Trophoblast cell (in vitro differentiated cells and primary cell): ENCODE measurements around the gene MICALL2. TPM values are rescaled to one million over a fixed set of nuclear protein-coding genes. Genes with fewer than 3 reads are reported as not detected.

Experiments
- DNase-seq, 2 donors: peaks; one replicate each; pipeline ENCODE4 v3.0.0-alpha.2; 2016
- H2AFZ ChIP-seq: 2 replicates; pipeline ENCODE4 v1.6.1; 2013; ENCODE audit warnings: low read length, moderate library complexity, mild to moderate bottlenecking; ENCODE audit not compliant: insufficient read depth, poor library complexity
- H2AK5ac ChIP-seq: 2 replicates; pipeline ENCODE4 v1.6.1; 2013; ENCODE audit warnings: mild to moderate bottlenecking, low read length
- H2BK120ac ChIP-seq: 2 replicates; pipeline ENCODE4 v1.6.1; 2013; ENCODE audit warnings: low read length, mild to moderate bottlenecking, moderate library complexity; ENCODE audit not compliant: insufficient read depth, poor library complexity
- H2BK12ac ChIP-seq: 2 replicates; pipeline ENCODE4 v1.6.1; 2013; ENCODE audit warnings: mild to moderate bottlenecking, low read length, moderate library complexity
- H2BK5ac ChIP-seq: 2 replicates; pipeline ENCODE4 v1.6.1; 2013; ENCODE audit warnings: low read length, low read depth, moderate library complexity, mild to moderate bottlenecking; ENCODE audit not compliant: poor library complexity
- H3K14ac ChIP-seq: 2 replicates; pipeline ENCODE4 v1.6.1; 2013; ENCODE audit warnings: mild to moderate bottlenecking, low read length
- H3K18ac ChIP-seq: 2 replicates; pipeline ENCODE4 v1.6.1; 2013; ENCODE audit warnings: mild to moderate bottlenecking, low read length
- H3K23ac ChIP-seq: 2 replicates; pipeline ENCODE4 v1.6.1; 2013; ENCODE audit warnings: low read length
- H3K27ac ChIP-seq: 2 replicates; pipeline ENCODE4 v1.5.1; 2013; ENCODE audit warnings: low read depth, mild to moderate bottlenecking, inconsistent platforms, low read length, moderate library complexity
- H3K27me3 ChIP-seq: 2 replicates; pipeline ENCODE4 v1.6.1; 2013; ENCODE audit warnings: inconsistent platforms, mild to moderate bottlenecking, low read length, moderate library complexity; ENCODE audit not compliant: insufficient read depth
- H3K36me3 ChIP-seq, 2 experiments: 1 replicate in 1 of 2; 2 replicates in 1 of 2; pipeline ENCODE4 v1.6.1; 2013; ENCODE audit warnings: low read length in 2 of 2, mild to moderate bottlenecking in 2 of 2, moderate library complexity in 1 of 2; ENCODE audit not compliant: insufficient read depth in 2 of 2, control insufficient read depth in 1 of 2
- H3K4ac ChIP-seq: 2 replicates; pipeline ENCODE4 v1.6.1; 2013; ENCODE audit warnings: low read depth, mild to moderate bottlenecking, low read length, moderate library complexity
- H3K4me1 ChIP-seq, 2 experiments: 1 replicate in 1 of 2; 2 replicates in 1 of 2; pipeline ENCODE4 v1.6.1; 2013; ENCODE audit warnings: low read length in 2 of 2, mild to moderate bottlenecking in 2 of 2, moderate library complexity in 1 of 2; ENCODE audit not compliant: insufficient read depth in 2 of 2, control insufficient read depth in 1 of 2
- H3K4me2 ChIP-seq: 2 replicates; pipeline ENCODE4 v1.6.1; 2013; ENCODE audit warnings: inconsistent platforms, mild to moderate bottlenecking, low read length, moderate library complexity
- H3K4me3 ChIP-seq: 2 replicates; pipeline ENCODE4 v1.5.1; 2013; ENCODE audit warnings: mild to moderate bottlenecking, low read depth, low read length, inconsistent platforms
- H3K79me1 ChIP-seq: one replicate; pipeline ENCODE4 v1.6.1; 2013; ENCODE audit warnings: low read length
- H3K79me2 ChIP-seq: 2 replicates; pipeline ENCODE4 v1.6.1; 2013; ENCODE audit warnings: low read length, mild to moderate bottlenecking; ENCODE audit not compliant: control insufficient read depth, insufficient read depth, poor library complexity
- H3K9ac ChIP-seq: 2 replicates; pipeline ENCODE4 v1.6.1; 2013; ENCODE audit warnings: mild to moderate bottlenecking, low read length
- H3K9me3 ChIP-seq: 2 replicates; pipeline ENCODE4 v1.6.1; 2013; ENCODE audit warnings: low read depth, mild to moderate bottlenecking, control low read depth, inconsistent platforms, low read length; ENCODE audit not compliant: insufficient read depth
- H4K12ac ChIP-seq: 2 replicates; pipeline ENCODE4 v1.6.1; 2013; ENCODE audit warnings: low read depth, mild to moderate bottlenecking, low read length, moderate library complexity
- H4K8ac ChIP-seq: 2 replicates; pipeline ENCODE4 v1.6.1; 2013; ENCODE audit warnings: low read depth, mild to moderate bottlenecking, low read length, moderate library complexity
- H4K91ac ChIP-seq: one replicate; pipeline ENCODE4 v1.6.1; 2013; ENCODE audit warnings: low read depth, mild to moderate bottlenecking, low read length, moderate library complexity
- WGBS: extraction: QIAGEN DNeasy Blood & Tissue Kit; methylation state at CpG from one replicate; pipeline ENCODE4 v1.1.7; 2013; ENCODE audit warnings: missing lambda C conversion rate; ENCODE audit not compliant: insufficient read length, insufficient coverage; ENCODE audit errors: extremely low coverage; 5-methylcytosine and 5-hydroxymethylcytosine counted together
- polyA plus RNA-seq: library from polyadenylated mRNA; stranded (reverse); fragments of 200-250 nt; gene quantifications from 2 replicates; pipeline ENCODE4 v1.2.3, GENCODE V29; 2013

The MICALL2 gene
- 150 and 168 TPM in 2 replicates for polyA plus RNA-seq

DNA sequence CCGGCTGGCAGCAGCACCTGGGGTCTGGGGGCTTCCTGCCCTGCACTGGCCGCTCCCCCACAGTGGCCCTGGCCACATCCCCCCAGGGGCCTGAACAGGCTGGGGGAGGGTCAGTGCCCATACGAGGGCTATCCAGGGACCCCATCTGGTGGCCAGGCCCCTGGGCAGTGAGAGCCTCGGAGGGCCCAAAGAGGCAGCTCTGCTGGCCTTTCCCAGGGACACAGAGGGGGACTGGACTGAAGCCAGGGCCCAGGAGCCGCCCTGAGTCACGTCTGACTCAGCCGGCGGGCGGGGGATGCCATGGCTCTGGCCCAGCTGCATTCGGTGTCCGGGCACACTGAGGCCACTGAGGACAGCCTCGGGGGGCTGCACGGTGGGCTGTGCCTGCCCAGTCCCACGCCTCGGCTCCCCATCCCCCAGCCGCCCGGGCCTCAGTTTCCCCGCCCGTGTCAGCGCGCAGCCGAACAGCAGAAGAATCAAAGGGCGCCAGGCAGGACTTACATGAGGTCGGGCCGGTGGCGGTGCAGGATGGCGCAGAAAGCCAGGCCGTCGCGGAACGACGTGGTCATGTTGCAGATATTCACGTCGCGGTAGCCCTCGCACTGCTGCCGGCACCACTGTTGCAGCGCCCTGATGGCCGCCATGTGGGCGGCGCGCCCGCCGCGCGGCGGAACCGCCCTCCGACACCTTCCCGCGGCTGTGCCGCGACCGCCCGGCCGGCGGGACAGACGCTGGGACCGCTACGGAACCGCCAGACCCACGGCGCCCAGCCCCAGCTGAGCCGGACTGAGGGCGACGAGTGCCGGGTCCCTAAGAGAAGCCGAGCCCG is at the start of gene MICALL2:
Gene MICALL2, minus strand, starts transcription at position 788 of the 829 bp plus-strand sequence. Its CDS starts 144 bp downstream, at position 644.
- WGBS: no CpG with 5 or more reads among the region's 69 CpGs
- H3K14ac ChIP-seq: peak within 1 kb of the TSS; percentile 41
- H3K27ac ChIP-seq: peak within 1 kb of the TSS; percentile 24
- DNase-seq: peak; percentile 80 to 81
- peaks cover 41 to 54% of the 10 kb centered on the region in 2 experiments for H3K4me1 ChIP-seq
- peak within 1 kb of the TSS; percentile 86 for H3K4me2 ChIP-seq
- peak within 1 kb of the TSS; percentile 72 for H3K18ac ChIP-seq
- H2AK5ac ChIP-seq: peak within 1 kb of the TSS; percentile 13
- no peak within 1 kb of the TSS for H3K23ac ChIP-seq
- peaks cover 24% of the 10 kb centered on the region for H3K79me1 ChIP-seq
- H4K12ac ChIP-seq: peak within 1 kb of the TSS; percentile 67
- H3K4ac ChIP-seq: peak within 1 kb of the TSS; percentile 42
- peak within 1 kb of the TSS; percentile 8 for H2BK120ac ChIP-seq
- H3K9me3 ChIP-seq: peaks cover 2% of the 10 kb centered on the region
- H3K4me3 ChIP-seq: peak within 1 kb of the TSS; percentile 80
- no peaks in the 10 kb centered on the region for H3K36me3 ChIP-seq
- no peaks in the 10 kb centered on the region for H3K27me3 ChIP-seq
- H3K9ac ChIP-seq: peak within 1 kb of the TSS; percentile 73
- H4K8ac ChIP-seq: peak within 1 kb of the TSS; percentile 83
- peak within 1 kb of the TSS; percentile 79 for H4K91ac ChIP-seq
- peak within 1 kb of the TSS; percentile 3 for H2BK5ac ChIP-seq
- peaks cover 11% of the 10 kb centered on the region for H3K79me2 ChIP-seq
- H2BK12ac ChIP-seq: peak within 1 kb of the TSS; percentile 21
- peak within 1 kb of the TSS; percentile 41 for H2AFZ ChIP-seq

DNA sequence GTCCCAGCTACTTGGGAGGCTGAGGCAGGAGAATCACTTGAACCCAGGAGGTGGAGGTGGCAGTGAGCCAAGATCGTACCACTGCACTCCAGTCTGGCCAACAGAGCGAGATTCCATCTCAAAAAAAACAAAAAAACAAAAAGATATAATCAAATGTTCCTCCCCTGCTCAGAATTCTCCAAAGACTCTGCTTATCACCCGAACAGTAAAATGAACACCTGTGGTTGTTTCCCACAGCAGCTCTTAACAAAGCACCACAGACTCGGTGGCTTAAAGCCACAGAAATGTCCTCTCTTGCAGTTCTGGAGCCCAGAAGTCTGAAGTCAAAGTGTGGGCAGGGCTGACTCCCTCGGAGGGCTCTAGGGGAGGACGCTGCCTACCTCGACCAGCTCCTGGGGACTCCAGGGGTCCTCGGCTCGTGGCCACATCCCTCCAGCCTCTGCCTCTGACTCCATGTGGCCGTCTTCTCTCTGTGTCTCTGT is 49.0 kb upstream of the MICALL2 start:
- Histone ChIP-seq H2AK5ac (no peak overlapping the region), H3K79me2 (peaks cover 8% of the 10 kb centered on the region), H3K4ac (no peak overlapping the region), H3K27ac (no peak overlapping the region), H3K14ac (no peak overlapping the region), H3K9me3 (no peaks in the 10 kb centered on the region), H3K9ac (no peak overlapping the region), H2BK5ac (no peak overlapping the region), H3K18ac (no peak overlapping the region), H3K27me3 (no peaks in the 10 kb centered on the region), H3K23ac (no peak overlapping the region), H2BK12ac (no peak overlapping the region), H4K91ac (peak overlapping the region; percentile 51), H3K79me1 (peaks cover 8% of the 10 kb centered on the region), H2BK120ac (no peak overlapping the region), H3K4me1 (peaks cover 2 to 5% of the 10 kb centered on the region in 2 experiments), H3K4me3 (no peak overlapping the region), H4K8ac (no peak overlapping the region), H2AFZ (no peak overlapping the region), H3K4me2 (no peak overlapping the region), H4K12ac (no peak overlapping the region), H3K36me3 (no peaks in the 10 kb centered on the region)
- DNase-seq: peak in 1 of 2 donors; percentile 49
- WGBS: no CpG with 5 or more reads among the region's 10 CpGs

DNA sequence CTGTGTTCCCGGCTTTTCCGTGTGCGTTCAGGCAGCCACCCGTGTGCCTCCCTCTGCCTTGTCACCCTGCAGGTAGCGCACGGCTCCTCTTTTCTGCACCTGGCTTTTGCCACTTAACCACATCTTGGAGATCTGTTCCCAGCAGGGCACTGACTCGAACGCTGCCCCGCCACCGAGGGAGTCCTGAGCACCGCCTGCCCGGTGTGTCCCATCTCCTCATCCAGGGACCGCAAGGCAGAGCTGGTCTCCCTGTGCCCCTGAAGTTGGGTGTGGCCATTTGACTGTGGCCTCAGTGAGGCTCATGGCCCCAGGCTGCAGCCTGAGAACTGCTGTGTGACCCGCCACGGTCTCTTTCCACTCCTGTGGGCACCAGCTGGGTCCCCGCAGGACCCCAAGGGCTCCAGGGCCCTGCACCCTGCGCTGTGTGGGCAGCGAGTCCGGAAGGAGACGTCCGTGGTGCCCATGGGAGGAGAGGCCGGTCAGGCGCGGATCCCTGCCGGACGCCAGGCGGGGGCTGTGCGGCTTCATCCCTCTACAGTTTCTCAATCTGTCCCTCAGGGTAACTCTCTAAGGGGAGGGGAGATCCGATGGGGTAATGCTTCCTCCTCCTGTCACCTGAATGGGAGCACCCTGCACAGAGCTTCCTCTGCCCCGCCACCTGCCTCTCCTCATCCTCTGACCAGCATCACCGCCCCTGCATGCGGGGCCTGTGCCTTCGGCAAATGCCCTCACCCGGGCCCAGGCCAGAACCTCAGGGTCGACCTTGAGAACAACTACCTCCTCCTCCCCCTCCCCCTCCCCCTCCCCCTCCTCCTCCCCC is 46.7 kb upstream of the MICALL2 start:
- no peak overlapping the region for H3K23ac ChIP-seq
- no peak overlapping the region for H3K27ac ChIP-seq
- H3K4me1 ChIP-seq: peaks cover 5 to 7% of the 10 kb centered on the region in 2 experiments
- H3K4me2 ChIP-seq: no peak overlapping the region
- no CpG with 5 or more reads among the region's 35 CpGs for WGBS
- DNase-seq: peak; percentile 97 to 98
- peaks cover 19 to 20% of the 10 kb centered on the region in 2 experiments for H3K36me3 ChIP-seq
- no peak overlapping the region for H4K12ac ChIP-seq
- no peak overlapping the region for H3K4ac ChIP-seq
- H2BK5ac ChIP-seq: no peak overlapping the region
- peak overlapping the region; percentile 38 for H4K91ac ChIP-seq
- H2AFZ ChIP-seq: no peak overlapping the region
- peak overlapping the region; percentile 13 for H2BK12ac ChIP-seq
- peak overlapping the region; percentile 32 for H2AK5ac ChIP-seq
- peak overlapping the region; percentile 35 for H3K14ac ChIP-seq
- no peaks in the 10 kb centered on the region for H3K27me3 ChIP-seq
- no peak overlapping the region for H3K4me3 ChIP-seq
- no peak overlapping the region for H2BK120ac ChIP-seq
- H3K9ac ChIP-seq: no peak overlapping the region
- H3K79me1 ChIP-seq: peaks cover 8% of the 10 kb centered on the region
- H4K8ac ChIP-seq: no peak overlapping the region
- no peaks in the 10 kb centered on the region for H3K9me3 ChIP-seq
- H3K79me2 ChIP-seq: peaks cover 9% of the 10 kb centered on the region
- no peak overlapping the region for H3K18ac ChIP-seq
